ENCODE data around the gene USP50. TPM values are rescaled to one million over a fixed set of nuclear protein-coding genes. Genes with fewer than 3 reads are reported as not detected.

USP50 gene
- total RNA-seq, 1 donor from 2014 or later: 0.42 TPM

DNA sequence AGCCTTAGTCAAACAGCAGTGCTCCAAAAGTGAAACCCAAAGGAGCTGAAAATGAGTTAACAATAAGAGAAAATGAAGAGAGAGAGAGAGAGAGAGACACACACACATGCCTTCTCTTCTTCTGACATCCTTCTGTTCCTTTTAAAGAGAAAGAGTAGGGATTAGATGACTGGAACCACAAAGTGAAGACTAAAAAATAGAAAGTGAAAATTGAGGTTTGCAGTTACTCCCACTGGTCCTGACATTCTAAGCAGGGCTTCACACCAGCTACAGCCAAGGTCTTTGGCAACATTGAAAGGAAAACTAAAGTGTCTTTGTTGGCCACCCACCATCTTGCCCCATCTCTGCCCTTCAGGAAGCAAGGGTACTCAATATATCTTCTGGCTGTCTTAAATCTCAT, 59.2 kb downstream of the USP50 start:
- Mint-ChIP-seq H3K4me3 (no peak overlapping the region), H3K4me1 (peaks cover 17% of the 10 kb centered on the region), H3K27me3 (no peaks in the 10 kb centered on the region), H3K9me3 (peaks cover 5% of the 10 kb centered on the region), H3K36me3 (ENCODE audit: low read depth) (peaks cover 63% of the 10 kb centered on the region), H3K27ac (peak overlapping the region; percentile 69)
- DNase-seq: peak; percentile 62
- intact Hi-C loops (cut with micrococcal nuclease): loop anchor here (1.0 to 10.0 kb wide), 8 partner anchors 62 to 400 kb away; partner anchors contain the start of genes SLC27A2 and USP8

- Mint-ChIP-seq H3K9me3 (peaks cover 5% of the 10 kb centered on the region), H3K27ac (no peak overlapping the region), H3K4me1 (peaks cover 28% of the 10 kb centered on the region), H3K4me3 (no peak overlapping the region), H3K27me3 (no peaks in the 10 kb centered on the region), H3K36me3 (ENCODE audit: low read depth) (peaks cover 68% of the 10 kb centered on the region)
- no peak for DNase-seq
- intact Hi-C loops (cut with micrococcal nuclease): loop anchor here (5.0 to 10.0 kb wide), 5 partner anchors 77 to 402 kb away; partner anchors contain the start of gene SLC27A2
Measured at GRCh38 chr15:50485389-50485788, 61.1 kb downstream of the USP50 start.

DNA sequence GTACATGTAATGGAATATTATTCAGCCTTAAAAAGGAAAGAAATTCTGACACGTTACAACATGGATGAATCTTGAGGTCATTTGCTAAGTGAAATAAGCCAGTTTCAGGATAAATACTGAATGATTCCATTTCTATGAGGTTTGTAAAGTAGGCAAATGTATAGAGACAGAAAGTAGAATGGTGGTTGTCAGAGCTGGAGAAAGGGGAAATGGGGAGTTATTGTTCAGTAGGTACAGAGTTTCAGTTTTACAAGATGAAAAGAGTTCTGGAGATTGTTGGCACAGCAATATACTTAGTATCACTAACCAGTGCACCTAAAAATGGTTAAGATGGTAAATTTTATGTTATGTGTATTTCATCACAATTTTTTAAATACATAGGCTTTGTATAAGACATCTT, 61.7 kb downstream of the USP50 start:
- no peaks in the 10 kb centered on the region for H3K27me3 Mint-ChIP-seq
- H3K4me1 Mint-ChIP-seq: peaks cover 28% of the 10 kb centered on the region
- H3K27ac Mint-ChIP-seq: peak overlapping the region; percentile 72
- intact Hi-C loops (cut with micrococcal nuclease): loop anchor here (5.0 to 10.0 kb wide), 5 partner anchors 78 to 403 kb away; partner anchors contain the start of gene SLC27A2
- H3K4me3 Mint-ChIP-seq: no peak overlapping the region
- DNase-seq: no peak
- peaks cover 5% of the 10 kb centered on the region for H3K9me3 Mint-ChIP-seq
- H3K36me3 Mint-ChIP-seq (ENCODE audit: low read depth): peaks cover 66% of the 10 kb centered on the region

GRCh38 chr15:50476143-50476542, 70.3 kb downstream of the USP50 start:
- Mint-ChIP-seq H3K4me1 (peaks cover 9% of the 10 kb centered on the region), H3K27me3 (no peaks in the 10 kb centered on the region), H3K27ac (no peak overlapping the region), H3K4me3 (no peak overlapping the region), H3K9me3 (peaks cover 4% of the 10 kb centered on the region), H3K36me3 (ENCODE audit: low read depth) (peaks cover 48% of the 10 kb centered on the region)
- intact Hi-C loops (cut with micrococcal nuclease): no loop called here
- no peak for DNase-seq

GRCh38 chr15:50471072-50471471, 75.4 kb downstream of the USP50 start:
- Mint-ChIP-seq H3K9me3 (no peaks in the 10 kb centered on the region), H3K4me3 (no peak overlapping the region), H3K27me3 (no peaks in the 10 kb centered on the region), H3K27ac (no peak overlapping the region), H3K36me3 (ENCODE audit: low read depth) (peaks cover 38% of the 10 kb centered on the region), H3K4me1 (peaks cover 2% of the 10 kb centered on the region)
- DNase-seq: no peak
- intact Hi-C loops (cut with micrococcal nuclease): no loop called here

DNA sequence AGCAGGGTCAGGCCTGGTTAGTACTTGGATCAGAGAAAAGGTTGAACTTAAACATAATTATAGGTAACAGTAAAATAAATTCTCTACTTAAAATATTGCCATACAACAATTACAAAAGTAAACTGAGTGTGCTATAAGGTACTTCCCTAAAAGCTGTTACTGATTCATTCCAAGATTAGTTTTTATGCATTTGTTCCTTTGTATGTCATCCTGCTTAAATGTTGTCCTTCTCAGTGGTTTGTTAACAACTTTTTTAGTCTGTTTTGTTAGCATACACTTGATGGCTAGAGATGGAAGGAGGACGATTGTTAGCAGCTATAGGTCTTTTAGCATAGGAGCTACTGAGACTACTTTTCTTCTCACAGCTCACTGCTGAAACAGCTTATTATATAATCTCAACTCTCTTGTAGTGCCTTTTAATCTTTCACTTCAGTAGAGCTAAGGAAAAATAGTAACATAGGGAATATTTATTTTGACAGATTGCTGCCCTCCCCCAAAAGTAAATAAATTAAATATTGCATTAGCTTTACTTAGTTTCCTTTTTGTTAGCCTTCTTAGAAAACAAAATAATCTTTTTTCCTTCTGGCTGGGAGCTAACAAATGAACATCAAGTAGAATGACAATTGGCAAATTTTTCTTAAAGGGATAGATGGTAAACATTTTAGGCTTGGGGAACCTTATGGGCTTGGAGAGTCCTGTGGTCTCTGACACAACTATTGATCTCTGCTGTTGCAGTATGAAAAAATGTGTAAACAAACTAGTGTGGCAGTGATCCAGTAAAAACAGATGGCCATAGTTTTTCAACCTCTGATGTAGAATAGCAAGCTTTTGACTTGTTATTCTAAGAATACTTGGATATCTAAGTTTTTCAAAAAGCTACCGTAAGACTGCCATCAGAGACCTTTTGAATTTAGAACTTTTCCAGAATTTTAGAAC, 82.8 kb downstream of the USP50 start:
- peaks cover 37% of the 10 kb centered on the region for H3K36me3 Mint-ChIP-seq (ENCODE audit: low read depth)

DNA sequence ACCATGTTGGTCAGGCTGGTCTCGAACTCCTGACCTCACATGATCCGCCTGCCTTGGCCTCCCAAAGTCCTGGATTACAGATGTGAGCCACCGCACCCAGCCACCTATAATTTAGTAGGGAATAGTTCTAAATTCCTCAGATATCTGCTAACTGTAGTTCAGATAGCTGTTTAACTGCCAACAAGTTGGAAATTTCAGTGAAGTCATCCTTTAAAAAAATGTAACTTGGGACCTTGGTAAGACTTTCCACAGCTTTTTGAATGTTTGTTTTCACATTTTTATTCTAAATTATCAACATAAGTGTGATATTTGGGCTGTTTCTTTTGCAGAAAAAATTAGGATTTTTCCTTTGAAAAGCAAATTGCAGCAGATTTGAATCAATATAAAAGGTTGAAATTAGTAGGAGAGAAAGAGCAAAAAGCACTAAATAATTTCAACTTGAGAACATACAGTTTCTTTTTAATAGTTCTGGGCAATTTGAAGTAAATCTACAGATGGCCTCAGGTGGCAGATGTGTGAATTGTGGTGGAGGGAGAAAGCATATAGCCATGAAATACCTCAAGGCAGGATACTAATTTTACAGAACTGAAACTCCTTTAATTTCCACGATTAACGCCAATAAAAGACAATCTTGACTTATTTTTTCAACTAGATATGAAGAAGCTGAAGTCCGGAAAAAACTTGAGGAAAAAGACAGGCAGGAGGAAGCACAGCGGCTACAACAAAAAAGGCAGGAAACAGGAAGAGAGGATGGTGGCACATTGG, 87.9 kb downstream of the USP50 start:
- no peaks in the 10 kb centered on the region for H3K9me3 Mint-ChIP-seq
- no peak overlapping the region for H3K4me3 Mint-ChIP-seq
- no peaks in the 10 kb centered on the region for H3K27me3 Mint-ChIP-seq
- DNase-seq: peak; percentile 11
- peaks cover 45% of the 10 kb centered on the region for H3K36me3 Mint-ChIP-seq (ENCODE audit: low read depth)
- peak overlapping the region; percentile 10 for H3K27ac Mint-ChIP-seq
- peaks cover 11% of the 10 kb centered on the region for H3K4me1 Mint-ChIP-seq
- intact Hi-C loops (cut with micrococcal nuclease): no loop called here

More for the DNA sequence above, 82.8 kb downstream of the USP50 start:
- Mint-ChIP-seq H3K9me3 (no peaks in the 10 kb centered on the region), H3K4me3 (no peak overlapping the region), H3K27ac (peak overlapping the region; percentile 81), H3K4me1 (peaks cover 17% of the 10 kb centered on the region), H3K27me3 (no peaks in the 10 kb centered on the region)
- DNase-seq: no peak
- intact Hi-C loops (cut with micrococcal nuclease): no loop called here

GRCh38 chr15:50452927-50453326, 93.5 kb downstream of the USP50 start:
- intact Hi-C loops (cut with micrococcal nuclease): no loop called here
- H3K27me3 Mint-ChIP-seq: no peaks in the 10 kb centered on the region

More at GRCh38 chr15:50452927-50453326, 93.5 kb downstream of the USP50 start:
- H3K4me3 Mint-ChIP-seq: no peak overlapping the region
- no peak for DNase-seq
- no peak overlapping the region for H3K27ac Mint-ChIP-seq
- H3K36me3 Mint-ChIP-seq (ENCODE audit: low read depth): peaks cover 38% of the 10 kb centered on the region
- peaks cover 5% of the 10 kb centered on the region for H3K4me1 Mint-ChIP-seq
- no peaks in the 10 kb centered on the region for H3K9me3 Mint-ChIP-seq

Other genes starting within 250 kb of the USP50 start
- 78.3 and 79.5 TPM in 2 replicates for gene GABPB1, start 191.5 kb downstream of the USP50 start, total RNA-seq
- gene USP8, start 122.3 kb downstream of the USP50 start, total RNA-seq: 56.9 and 60.9 TPM in 2 replicates
- gene TRPM7, start 140.1 kb upstream of the USP50 start, total RNA-seq: 39.4 and 41.5 TPM in 2 replicates
- 85.0 and 86.6 TPM in 2 replicates for gene SPPL2A, start 219.0 kb upstream of the USP50 start, total RNA-seq

Measured in activated CD4-positive, alpha-beta T cell treated with anti-CD3 and anti-CD28 coated beads, Interleukin-2, amount 10 ng/mL, durations not matched to agents 24 days and 14 days (primary cell).